K562 (cell line): ENCODE results near the gene MGAT4C. TPM values are rescaled to one million over a fixed set of nuclear protein-coding genes. Genes with fewer than 3 reads are reported as not detected.

Source experiments
- ATAC-seq: fragments of 200-7000 bp; cut with Tn5 transposase; 3 replicates; pipeline ENCODE4 v1.9.1; 2020; ENCODE audit warnings: moderate library complexity
- BruUV-seq: library from RNA; stranded (reverse); fragments of 400-500 nt; replicated peaks from 2 replicates; lab custom pipeline; 2021; lab: Mats Ljungman, UMichigan
- CTCF ChIA-PET: fragments of 300-600 bp; formaldehyde crosslinking; extraction: SDS; loops from one replicate; lab custom pipeline; 2021; ENCODE audit warnings: low intra/inter-chr PET ratio; lab: Yijun Ruan, JAX
- POLR2A ChIA-PET: fragments of 300-600, 350-650 bp; sonication (Branson Sonifier 250); formaldehyde crosslinking; extraction: SDS; loops from one replicate; lab custom pipeline; 2021; ENCODE audit warnings: antibody characterized with exemption, inconsistent platforms; lab: Yijun Ruan, JAX
- DNase-seq, 4 experiments: peaks; one replicate each; pipeline versions ENCODE4 v3.0.0 to v3.0.0-alpha.2; 2011 to 2018; ENCODE audit warnings: low spot score in 3 of 4, mixed read lengths in 3 of 4; ENCODE audit errors: extremely low read depth in 1 of 4
- FAIRE-seq: peaks from 2 replicates; lab custom pipeline; 2011; peaks lifted over from hg19 to GRCh38; lab: Jason Lieb, UNC
- H2AFZ ChIP-seq: 2 replicates; pipeline ENCODE4 v1.6.0; 2011; ENCODE audit warnings: low read depth, low read length, control low read depth, inconsistent platforms
- H3K27ac ChIP-seq: fragments of 200-600 bp; 3 replicates; pipeline ENCODE4 v1.8.0; 2011; ENCODE audit warnings: low read depth, mild to moderate bottlenecking, control low read depth, inconsistent platforms, low read length, moderate library complexity, mixed read lengths; ENCODE audit errors: extremely low read depth
- H3K27me3 ChIP-seq, 2 experiments: fragments of 300-600 bp in 1 of 2; 2 replicates in 1 of 2; 3 replicates in 1 of 2; pipeline versions ENCODE4 v1.6.0 to v1.8.0; 2011; ENCODE audit warnings: inconsistent platforms in 2 of 2, low read length in 2 of 2, mild to moderate bottlenecking in 1 of 2, mixed read lengths in 1 of 2, moderate library complexity in 1 of 2; ENCODE audit not compliant: control insufficient read depth in 2 of 2, insufficient read depth in 2 of 2
- H3K36me3 ChIP-seq: fragments of 300-600 bp; 3 replicates; pipeline ENCODE4 v1.8.0; 2011; ENCODE audit warnings: mild to moderate bottlenecking, low read length, inconsistent platforms; ENCODE audit not compliant: control insufficient read depth, insufficient read depth
- H3K4me1 ChIP-seq, 2 experiments: fragments of 200-600 bp in 1 of 2; replicated peaks in 1 of 2; 2 replicates in 1 of 2; 3 replicates in 1 of 2; pipeline versions ENCODE4 v1.5.1 to v1.8.0; 2011; ENCODE audit warnings: inconsistent platforms in 2 of 2, low read length in 2 of 2, mild to moderate bottlenecking in 1 of 2, mixed read lengths in 1 of 2, moderate library complexity in 1 of 2; ENCODE audit not compliant: control insufficient read depth in 2 of 2, insufficient read depth in 2 of 2
- H3K4me2 ChIP-seq: 2 replicates; pipeline ENCODE4 v1.6.1; 2011; ENCODE audit warnings: low read length, control low read depth, inconsistent platforms, mixed read lengths; ENCODE audit not compliant: insufficient read depth
- H3K4me3 ChIP-seq: fragments of 200-600 bp; sonication (generic), shearing (Covaris generic); 2 replicates; pipeline ENCODE4 v1.5.1; 2016; ENCODE audit warnings: control low read depth, inconsistent platforms
- H3K79me2 ChIP-seq: fragments of 200-600 bp; 3 replicates; pipeline ENCODE4 v1.8.0; 2011; ENCODE audit warnings: low read length, inconsistent platforms; ENCODE audit not compliant: control insufficient read depth, insufficient read depth
- H3K9ac ChIP-seq, 2 experiments: 2 replicates each; pipeline versions ENCODE4 v1.6.0 to v1.6.1; 2011; ENCODE audit warnings: low read depth in 2 of 2, low read length in 2 of 2, control low read depth in 1 of 2, inconsistent platforms in 1 of 2, mild to moderate bottlenecking in 1 of 2, mixed read lengths in 1 of 2; ENCODE audit not compliant: insufficient read depth in 1 of 2
- H3K9me1 ChIP-seq: one replicate; pipeline ENCODE4 v1.6.0; 2011; ENCODE audit warnings: inconsistent platforms, mild to moderate bottlenecking, low read length, moderate library complexity; ENCODE audit not compliant: control insufficient read depth, insufficient read depth
- H3K9me3 ChIP-seq: replicated peaks from 2 replicates; pipeline ENCODE4 v1.5.1; 2011; ENCODE audit warnings: low read depth, low read length, inconsistent platforms; ENCODE audit not compliant: control insufficient read depth, insufficient read depth
- H4K20me1 ChIP-seq: replicated peaks from 2 replicates; pipeline ENCODE4 v1.6.1; 2011; ENCODE audit warnings: low read length, inconsistent platforms, mixed read lengths; ENCODE audit not compliant: control insufficient read depth, insufficient read depth
- EP400 ChIP-seq: fragments of 450-650 bp; IDR thresholded peaks from 2 replicates; pipeline ENCODE4 v1.6.1; 2017; ENCODE audit warnings: antibody characterized with exemption, mild to moderate bottlenecking, moderate library complexity
- MGA ChIP-seq: fragments of 450-650 bp; IDR thresholded peaks from 2 replicates; pipeline ENCODE4 v1.6.1; 2016; ENCODE audit warnings: mild to moderate bottlenecking, moderate library complexity
- RNF219 ChIP-seq: fragments of 250-450 bp; sonication (Bioruptor Pico); IDR thresholded peaks from 2 replicates; pipeline ENCODE4 v1.5.0; 2022; ENCODE audit warnings: mild to moderate bottlenecking
- SAP30 ChIP-seq: fragments of 200-600 bp; sonication (generic); IDR thresholded peaks from 2 replicates; pipeline ENCODE4 v1.6.1; 2012; ENCODE audit warnings: borderline replicate concordance, low read depth, mild to moderate bottlenecking, moderate library complexity, low read length, control low read depth, inconsistent platforms; ENCODE audit not compliant: insufficient read depth, poor library complexity, severe bottlenecking
- TRIM28 ChIP-seq: fragments of 450-650 bp; IDR thresholded peaks from 2 replicates; pipeline ENCODE4 v1.6.1; 2017
- ZBTB12 ChIP-seq: fragments of 250-450 bp; sonication (Bioruptor Pico); IDR thresholded peaks from 2 replicates; pipeline ENCODE4 v1.4.0; 2020
- ZKSCAN1 ChIP-seq: fragments of 150-350 bp; IDR thresholded peaks from 2 replicates; pipeline ENCODE4 v1.6.1; 2016; ENCODE audit warnings: low read depth, low read length
- WGBS: fragments of 100-300 bp; shearing (Covaris generic); methylation state at CpG from one replicate; pipeline ENCODE4 v1.1.6; 2016; ENCODE audit warnings: low coverage, mixed read lengths; ENCODE audit not compliant: insufficient coverage; ENCODE audit errors: missing lambda C conversion rate; 5-methylcytosine and 5-hydroxymethylcytosine counted together
- in situ Hi-C: fragments of 300-500 bp; cut with MboI; formaldehyde crosslinking; loops from 4 replicates; pipeline ENCODE4 v1.15.0; 2018; ENCODE audit warnings: inconsistent platforms, mixed read lengths
- intact Hi-C: fragments of 100-400 bp; cut with micrococcal nuclease; formaldehyde crosslinking; loops from 2 replicates; pipeline ENCODE4 v1.14.2; 2022
- polyA plus RNA-seq, 8 experiments: library from polyadenylated mRNA; depleted of rRNA in 4 of 8; stranded (reverse) in 5 of 8; unstranded in 3 of 8; fragments of >200 nt; fragmentation: Nextera tagmentation in 2 of 8; fragmentation: Illumina TruSeq in 1 of 8; extraction: Ambion mirVana in 2 of 8; extraction: Trizol in 1 of 8; gene quantifications; 2 replicates each; pipeline versions ENCODE4 v1.2.1 to v1.2.3, GENCODE V29; 2011 to 2014; ENCODE audit warnings: inconsistent platforms in 1 of 8, missing spikeins in 1 of 8
- total RNA-seq, 7 experiments: library from RNA; depleted of rRNA in 6 of 7; stranded (reverse); fragments of >200 nt in 6 of 7; fragmentation: Illumina TruSeq in 2 of 7; extraction: Trizol in 2 of 7; gene quantifications; 2 replicates each; pipeline versions ENCODE4 v1.2.1 to v1.2.3, GENCODE V29; 2011 to 2021; ENCODE audit warnings: low replicate concordance in 1 of 7

MGAT4C gene
- total and polyA plus RNA-seq, 9 of the 15 experiments (the other 6 are each of a cell fraction or from before 2014, with no cell fraction given): not detected

- in situ Hi-C loops (no loop called here), intact Hi-C loops (no loop called here)
- H3K9me1 ChIP-seq: no peaks in the 10 kb centered on the region
- H4K20me1 ChIP-seq: no peaks in the 10 kb centered on the region
- no peaks in the 10 kb centered on the region for H3K36me3 ChIP-seq
- POLR2A ChIA-PET: no interaction called here
- CTCF ChIA-PET: interaction anchor here (0.6 kb wide), 1 partner anchor 148 kb away, joined by 3 read pairs; no protein-coding TSS in a partner anchor
- DNase-seq (no peak), FAIRE-seq (no peak), ATAC-seq (no peak)
- no peak overlapping the region for H3K4me3 ChIP-seq
- H3K9ac ChIP-seq: no peak overlapping the region
- no peaks in the 10 kb centered on the region for H3K27me3 ChIP-seq
- H3K4me1 ChIP-seq: no peaks in the 10 kb centered on the region
- no peak overlapping the region for H3K27ac ChIP-seq
- WGBS: 3% methylated on average over 2 of the region's 2 CpGs
- H3K4me2 ChIP-seq: no peak overlapping the region
- H3K9me3 ChIP-seq: no peaks in the 10 kb centered on the region
- H2AFZ ChIP-seq: no peak overlapping the region
- no TSS peak for BruUV-seq
- H3K79me2 ChIP-seq: no peaks in the 10 kb centered on the region
- TF ChIP-seq ZKSCAN1 (no peak), SAP30 (no peak), ZBTB12 (CRISPR knock-in tag) (no peak), EP400 (no peak), TRIM28 (no peak), RNF219 (no peak), MGA (no peak)
Measured at GRCh38 chr12:86174188-86174587, 82.0 kb downstream of the MGAT4C start.
